Endodermal cell (in vitro differentiated cells): ENCODE results near the gene NUP50. TPM values are rescaled to one million over a fixed set of nuclear protein-coding genes. Genes with fewer than 3 reads are reported as not detected.

ENCODE experiments used
- DNase-seq: peaks from one replicate; pipeline ENCODE4 v3.0.0-alpha.2; 2017
- H3K27ac ChIP-seq: 2 replicates; pipeline ENCODE4 v1.5.1; 2013; ENCODE audit warnings: mild to moderate bottlenecking, low read depth, low read length, moderate library complexity
- H3K27me3 ChIP-seq: 2 replicates; pipeline ENCODE4 v1.6.1; 2013; ENCODE audit warnings: mild to moderate bottlenecking, low read length, moderate library complexity; ENCODE audit not compliant: insufficient read depth, control insufficient read depth, poor library complexity, severe bottlenecking
- H3K36me3 ChIP-seq: 2 replicates; pipeline ENCODE4 v1.7.0; 2013; ENCODE audit warnings: mild to moderate bottlenecking, low read length, moderate library complexity; ENCODE audit not compliant: control insufficient read depth, insufficient read depth
- H3K4me1 ChIP-seq: one replicate; pipeline ENCODE4 v1.7.0; 2013; ENCODE audit warnings: low read length; ENCODE audit not compliant: control insufficient read depth, insufficient read depth
- H3K4me3 ChIP-seq: 2 replicates; pipeline ENCODE4 v1.5.1; 2013; ENCODE audit warnings: mild to moderate bottlenecking, low read length, moderate library complexity
- H3K9ac ChIP-seq: 2 replicates; pipeline ENCODE4 v1.6.1; 2013; ENCODE audit warnings: mild to moderate bottlenecking, low read length, moderate library complexity; ENCODE audit not compliant: poor library complexity, severe bottlenecking; ENCODE audit errors: extremely low read depth
- H3K9me3 ChIP-seq: 2 replicates; pipeline ENCODE4 v1.6.1; 2013; ENCODE audit warnings: mild to moderate bottlenecking, low read length, moderate library complexity; ENCODE audit not compliant: control insufficient read depth
- H3K27ac Mint-ChIP-seq: 2 replicates; pipeline ENCODE4 v1.8.0; 2020; ENCODE audit warnings: mixed read lengths
- H3K27me3 Mint-ChIP-seq: 2 replicates; pipeline ENCODE4 v1.8.0; 2021; ENCODE audit warnings: mild to moderate bottlenecking, mixed read lengths; ENCODE audit not compliant: insufficient read depth
- H3K36me3 Mint-ChIP-seq: 2 replicates; pipeline ENCODE4 v1.8.0; 2020; ENCODE audit warnings: low read depth, mixed read lengths
- H3K4me1 Mint-ChIP-seq: 2 replicates; pipeline ENCODE4 v1.8.0; 2020; ENCODE audit warnings: mixed read lengths
- H3K4me3 Mint-ChIP-seq: 2 replicates; pipeline ENCODE4 v1.8.0; 2020; ENCODE audit warnings: mild to moderate bottlenecking, moderate library complexity, mixed read lengths
- H3K9me3 Mint-ChIP-seq: 2 replicates; pipeline ENCODE4 v1.8.0; 2020; ENCODE audit warnings: mild to moderate bottlenecking, mixed read lengths
- CTCF ChIP-seq: fragments of 200-600 bp; sonication (generic); conservative IDR thresholded peaks from 2 replicates; pipeline ENCODE4 v1.5.0; 2021; ENCODE audit warnings: antibody characterized with exemption, mild to moderate bottlenecking
- WGBS, 2 experiments: methylation state at CpG; one replicate each; pipeline versions ENCODE4 v1.1.5 to v1.1.7; 2013; ENCODE audit warnings: missing lambda C conversion rate in 2 of 2, mixed read lengths in 1 of 2; ENCODE audit not compliant: insufficient coverage in 1 of 2, insufficient read length in 1 of 2; 5-methylcytosine and 5-hydroxymethylcytosine counted together
- total RNA-seq, 2 donors: library from RNA; stranded (reverse); fragmentation: NEBNext Ultra II Directional in 1 of 2; extraction: Animal tissue kit (Norgen Biotek cat#: 25700) in 1 of 2; gene quantifications; 2 replicates in 1 of 2; 3 replicates in 1 of 2; pipeline ENCODE4 v1.2.1, GENCODE V29; 2021

Gene NUP50
- total RNA-seq, 2 donors from 2014 or later: 101 to 115 TPM

GRCh38 chr22:45204241-45204640 is 40.5 kb downstream of the NUP50 start:
- no peak for TF ChIP-seq CTCF
- peak overlapping the region; percentile 72 for H3K27ac Mint-ChIP-seq
- no peaks in the 10 kb centered on the region for H3K27me3 ChIP-seq
- no peak overlapping the region for H3K9ac ChIP-seq
- H3K4me1 ChIP-seq: peaks cover 23% of the 10 kb centered on the region
- H3K4me3 Mint-ChIP-seq: no peak overlapping the region
- no peaks in the 10 kb centered on the region for H3K9me3 ChIP-seq
- peaks cover 11% of the 10 kb centered on the region for H3K36me3 ChIP-seq
- no peak overlapping the region for H3K4me3 ChIP-seq
- H3K9me3 Mint-ChIP-seq: no peaks in the 10 kb centered on the region
- no peaks in the 10 kb centered on the region for H3K27me3 Mint-ChIP-seq
- WGBS, 2 experiments: 87 to 90% methylated on average over 12 to 13 of the region's 13 CpGs
- peaks cover 11% of the 10 kb centered on the region for H3K36me3 Mint-ChIP-seq
- peak; percentile 42 for DNase-seq
- no peak overlapping the region for H3K27ac ChIP-seq
- H3K4me1 Mint-ChIP-seq: peaks cover 23% of the 10 kb centered on the region

- no peaks in the 10 kb centered on the region for H3K27me3 ChIP-seq
- no peak for TF ChIP-seq CTCF
- peaks cover 18% of the 10 kb centered on the region for H3K4me1 Mint-ChIP-seq
- H3K4me3 Mint-ChIP-seq: no peak overlapping the region
- H3K36me3 ChIP-seq: peaks cover 7% of the 10 kb centered on the region
- H3K4me3 ChIP-seq: no peak overlapping the region
- peak; percentile 30 for DNase-seq
- H3K36me3 Mint-ChIP-seq: peaks cover 7% of the 10 kb centered on the region
- no peaks in the 10 kb centered on the region for H3K27me3 Mint-ChIP-seq
- no peak overlapping the region for H3K27ac Mint-ChIP-seq
- WGBS, 2 experiments: 92 to 93% methylated on average over 12 to 14 of the region's 14 CpGs
- H3K9me3 ChIP-seq: no peaks in the 10 kb centered on the region
- H3K9me3 Mint-ChIP-seq: no peaks in the 10 kb centered on the region
- no peak overlapping the region for H3K9ac ChIP-seq
- H3K4me1 ChIP-seq: peaks cover 18% of the 10 kb centered on the region
- H3K27ac ChIP-seq: no peak overlapping the region
Observed at GRCh38 chr22:45204819-45205218, 41.1 kb downstream of the NUP50 start.

GRCh38 chr22:45205276-45205925 is 41.7 kb downstream of the NUP50 start:
- Histone ChIP-seq H3K27ac (no peak overlapping the region), H3K9ac (no peak overlapping the region), H3K27me3 (no peaks in the 10 kb centered on the region), H3K4me1 (peaks cover 18% of the 10 kb centered on the region), H3K9me3 (no peaks in the 10 kb centered on the region), H3K36me3 (peaks cover 6% of the 10 kb centered on the region), H3K4me3 (no peak overlapping the region)
- Mint-ChIP-seq H3K4me3 (no peak overlapping the region), H3K36me3 (peaks cover 7% of the 10 kb centered on the region), H3K27ac (no peak overlapping the region), H3K9me3 (no peaks in the 10 kb centered on the region), H3K4me1 (peaks cover 16% of the 10 kb centered on the region), H3K27me3 (no peaks in the 10 kb centered on the region)
- WGBS, 2 experiments: 95 to 97% methylated on average over 13 to 20 of the region's 20 CpGs
- TF ChIP-seq CTCF: no peak
- peak; percentile 40 for DNase-seq
